ENCODE results near the gene AMN.
"Not testable (repeated sequence)": the region's sequence is repeated elsewhere in the genome, so short reads cannot be mapped to it uniquely, and the experiment has no call there.

The AMN gene

DNA sequence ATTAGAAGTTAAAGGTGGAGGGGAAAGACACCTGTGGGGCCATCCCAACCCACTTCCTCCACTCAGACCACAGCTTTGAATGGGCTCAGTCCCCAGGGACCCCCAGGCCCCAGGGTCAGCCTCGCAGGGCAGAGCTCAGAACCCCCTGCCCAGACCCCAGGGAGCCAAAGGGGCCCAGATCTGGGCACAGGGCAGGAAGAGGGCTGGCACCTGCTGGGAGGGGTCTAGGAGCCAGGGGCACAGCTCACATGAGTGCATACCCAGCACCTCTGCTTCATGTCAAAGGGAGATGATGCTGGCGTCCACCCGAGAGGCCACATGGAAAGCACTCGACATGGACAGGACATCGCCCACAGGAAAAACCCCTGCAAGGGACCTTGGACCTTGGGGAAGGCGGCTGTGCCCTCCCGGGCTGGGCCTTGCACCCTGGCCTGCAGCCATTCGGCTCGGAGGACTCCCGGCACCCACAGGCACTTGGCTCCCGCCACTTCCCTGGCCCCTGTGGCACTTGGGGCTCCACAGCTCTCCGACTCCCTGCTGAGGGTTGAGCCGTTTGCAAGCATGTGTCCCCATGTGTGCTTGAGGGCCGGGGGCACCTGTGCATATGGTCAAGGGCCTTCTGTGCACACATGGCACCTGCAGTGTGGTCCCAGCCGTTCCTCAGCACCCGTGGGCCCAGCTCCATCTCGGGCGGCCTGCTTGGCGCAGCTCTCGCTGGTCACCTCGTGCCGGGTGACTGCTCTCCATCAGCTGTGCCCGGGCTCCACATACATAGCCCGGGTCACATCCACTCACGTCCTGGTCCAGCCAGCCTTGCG, 7.8 kb upstream of the AMN start:
- no peak for DNase-seq

DNA sequence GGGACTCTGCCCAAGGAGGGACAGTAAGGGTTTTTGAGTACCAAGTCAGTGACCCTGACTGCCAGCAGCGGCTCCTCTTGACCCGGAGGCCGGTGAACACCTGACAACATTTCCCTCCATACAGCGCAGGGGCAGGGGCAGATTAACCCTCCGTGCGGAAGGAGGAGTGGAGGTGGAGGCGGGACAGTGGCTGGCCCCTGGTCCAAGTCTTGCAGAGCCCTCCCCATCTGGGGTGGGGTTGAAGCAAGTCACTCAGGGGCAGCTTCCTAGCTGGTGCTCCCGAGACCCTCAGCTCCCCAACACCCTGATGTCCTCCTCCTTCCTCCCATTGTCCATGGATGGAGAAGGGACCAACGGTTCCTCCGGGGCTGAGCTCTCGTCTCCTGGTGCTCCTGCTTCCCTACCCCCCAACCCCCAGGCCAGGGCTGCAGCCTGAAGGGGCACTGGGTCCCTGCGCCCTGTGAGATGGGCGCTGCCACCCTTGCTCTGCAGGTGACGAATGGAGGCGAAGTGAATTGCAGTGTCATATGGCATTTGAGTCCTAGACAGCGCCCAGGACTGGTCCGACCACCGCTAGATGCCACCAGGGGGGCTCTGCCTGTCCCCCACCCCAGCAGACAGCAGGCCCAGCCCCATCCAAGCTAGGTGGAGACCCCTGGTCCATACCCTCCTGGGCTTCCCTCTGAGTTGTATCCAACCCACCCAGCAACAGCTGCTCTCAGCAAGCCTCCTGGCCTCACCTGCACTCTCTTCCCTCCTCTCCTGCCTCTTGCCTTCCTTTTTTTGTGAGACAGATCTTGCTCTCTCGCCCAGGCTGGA, 7.0 kb upstream of the AMN start:
- no peak for DNase-seq

DNA sequence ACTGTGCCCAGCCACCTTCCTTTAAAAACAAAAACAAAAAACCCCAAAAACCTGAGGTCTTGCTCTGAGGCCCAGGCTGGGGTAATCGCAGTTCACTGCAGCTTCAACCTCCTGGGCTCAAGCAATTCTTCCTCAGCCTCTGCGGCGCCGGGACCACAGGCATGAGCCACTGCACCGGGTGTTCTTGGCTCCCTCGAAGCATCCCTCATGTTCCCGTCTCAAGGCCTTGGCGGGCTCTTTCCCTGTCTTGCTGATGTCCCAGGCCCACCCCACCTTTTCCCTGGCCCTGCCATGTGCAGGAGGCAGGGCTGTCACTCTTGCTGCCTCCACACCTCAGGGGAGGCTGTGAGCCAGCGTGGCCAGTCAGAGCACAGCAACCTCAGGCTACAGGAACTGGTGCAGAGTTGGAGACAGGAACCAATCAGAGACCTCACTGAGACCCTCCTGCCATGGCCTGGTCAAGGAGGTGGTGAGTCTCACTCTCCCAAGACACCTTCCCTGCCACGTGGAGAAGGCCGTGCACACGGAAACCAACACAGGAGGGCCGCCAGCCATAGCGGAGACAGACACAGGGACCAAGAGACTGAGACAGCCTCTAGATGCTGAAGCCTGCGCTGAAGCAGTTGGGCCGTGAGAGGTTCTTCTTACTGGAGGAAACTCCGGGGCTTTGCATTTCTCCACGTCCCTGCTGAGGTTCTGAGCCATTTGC, 6.0 kb upstream of the AMN start:
- no peak for DNase-seq

DNA sequence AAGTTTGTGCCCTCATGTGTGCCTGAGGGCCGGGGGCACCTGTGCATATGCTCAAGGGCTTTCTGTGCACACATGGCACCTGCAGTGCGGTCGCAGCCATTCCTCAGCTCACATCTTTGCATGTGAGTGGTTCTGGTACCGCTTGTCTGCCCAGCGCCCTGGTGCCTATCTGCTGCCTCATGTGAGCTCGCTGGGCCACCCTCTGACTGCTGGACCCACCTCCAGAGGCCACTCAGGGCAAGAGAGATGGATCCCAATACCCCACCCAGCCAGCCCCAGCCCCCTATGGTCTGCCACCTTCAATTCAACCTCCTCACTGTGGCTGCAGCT, 5.4 kb upstream of the AMN start:
- no peak for DNase-seq

DNA sequence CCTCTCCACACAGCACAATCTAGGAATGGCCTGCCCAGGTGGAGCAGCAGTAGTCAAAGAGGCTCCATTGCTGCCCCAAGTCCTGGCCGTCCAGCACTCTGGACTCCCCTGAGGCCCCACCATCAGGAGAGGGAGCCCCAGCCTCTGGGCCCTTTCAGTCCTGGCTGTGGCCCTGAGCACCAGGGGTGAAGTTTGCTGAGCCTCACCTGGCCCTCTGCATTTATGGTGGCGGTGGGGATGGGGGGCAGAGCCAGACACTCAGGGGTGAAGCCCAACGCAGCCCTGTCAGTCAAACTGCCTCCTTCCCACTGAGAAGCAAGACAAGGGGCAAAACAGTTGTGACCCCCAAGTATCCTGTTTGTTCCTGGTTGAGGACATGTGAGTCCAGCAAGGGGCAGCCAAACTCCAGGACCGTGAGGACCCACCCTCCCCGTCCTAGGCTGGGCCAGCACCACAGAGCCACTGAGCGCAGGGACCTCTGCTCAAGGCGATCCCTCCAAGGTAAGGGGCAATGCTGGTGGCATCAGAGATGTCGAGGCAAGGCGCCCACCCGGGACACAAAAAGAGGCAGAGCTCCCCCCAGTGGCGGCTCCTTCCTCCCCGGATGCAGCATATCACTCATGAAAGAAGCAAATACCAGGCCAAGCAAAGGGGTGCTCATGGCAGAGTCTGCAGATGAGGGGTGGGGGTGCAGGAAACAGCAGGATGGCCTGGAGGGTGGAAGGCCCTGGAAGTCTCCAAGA, 4.8 kb upstream of the AMN start:
- no peak for DNase-seq

DNA sequence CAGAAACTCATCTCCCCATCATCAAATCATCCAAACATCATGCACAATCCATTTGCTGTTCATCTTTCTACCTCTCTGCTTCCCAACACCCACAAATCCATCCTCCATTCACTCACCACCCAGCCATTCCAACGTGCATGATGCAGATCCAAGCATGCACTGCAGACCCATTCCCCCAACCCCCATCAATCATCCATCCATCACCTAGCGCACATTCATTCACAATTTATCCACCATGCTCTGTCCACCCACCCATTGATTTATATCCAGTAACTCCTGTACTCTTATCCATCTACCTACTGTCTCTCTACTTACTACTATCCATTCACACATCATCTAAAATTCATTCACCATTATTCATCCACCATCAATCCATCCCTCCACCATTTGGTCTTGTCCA, 4.0 kb upstream of the AMN start:
- DNase-seq = no peak

DNA sequence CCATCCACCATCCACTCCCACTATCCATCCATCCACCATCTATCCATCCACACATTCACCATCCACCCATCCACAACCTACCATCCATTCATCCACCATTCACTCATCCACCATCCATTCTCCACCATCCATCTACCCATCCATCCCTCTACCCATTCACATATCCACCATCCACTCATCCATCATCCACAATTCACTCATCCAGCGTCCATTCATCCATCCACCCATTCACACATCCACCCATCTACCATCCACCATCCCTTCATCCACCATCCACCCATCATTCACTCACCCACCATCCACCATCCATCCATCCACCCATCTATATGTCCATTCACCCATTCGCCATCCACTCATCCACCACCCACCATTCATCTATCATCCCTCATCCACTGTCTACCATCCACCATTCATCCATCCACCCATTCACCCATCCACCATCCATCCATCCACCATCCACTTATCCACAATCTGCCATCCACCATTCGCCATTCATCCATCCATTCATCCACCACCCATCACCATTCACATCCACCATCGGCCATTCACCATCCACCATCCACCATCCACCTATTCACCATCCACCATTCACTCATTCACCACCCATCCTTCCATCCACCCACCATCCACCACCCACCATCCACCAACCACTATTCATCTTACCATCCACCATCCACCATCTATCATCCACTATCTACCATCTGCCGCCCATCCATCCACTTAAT, 2.0 kb upstream of the AMN start:
- no peak for DNase-seq

DNA sequence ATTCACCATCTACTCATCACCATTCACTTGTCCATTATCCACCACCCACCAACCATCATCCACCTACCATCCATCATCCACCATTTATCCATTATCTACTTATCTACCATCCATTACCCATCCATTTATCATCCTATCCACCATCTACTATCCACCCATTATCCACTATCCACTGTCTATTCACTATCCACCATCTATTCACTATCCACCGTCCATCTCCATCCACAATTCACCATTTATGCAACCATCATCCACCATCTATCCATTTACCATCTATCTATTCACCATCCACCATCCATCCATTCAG, 1.5 kb upstream of the AMN start:
- DNase-seq = no peak

DNA sequence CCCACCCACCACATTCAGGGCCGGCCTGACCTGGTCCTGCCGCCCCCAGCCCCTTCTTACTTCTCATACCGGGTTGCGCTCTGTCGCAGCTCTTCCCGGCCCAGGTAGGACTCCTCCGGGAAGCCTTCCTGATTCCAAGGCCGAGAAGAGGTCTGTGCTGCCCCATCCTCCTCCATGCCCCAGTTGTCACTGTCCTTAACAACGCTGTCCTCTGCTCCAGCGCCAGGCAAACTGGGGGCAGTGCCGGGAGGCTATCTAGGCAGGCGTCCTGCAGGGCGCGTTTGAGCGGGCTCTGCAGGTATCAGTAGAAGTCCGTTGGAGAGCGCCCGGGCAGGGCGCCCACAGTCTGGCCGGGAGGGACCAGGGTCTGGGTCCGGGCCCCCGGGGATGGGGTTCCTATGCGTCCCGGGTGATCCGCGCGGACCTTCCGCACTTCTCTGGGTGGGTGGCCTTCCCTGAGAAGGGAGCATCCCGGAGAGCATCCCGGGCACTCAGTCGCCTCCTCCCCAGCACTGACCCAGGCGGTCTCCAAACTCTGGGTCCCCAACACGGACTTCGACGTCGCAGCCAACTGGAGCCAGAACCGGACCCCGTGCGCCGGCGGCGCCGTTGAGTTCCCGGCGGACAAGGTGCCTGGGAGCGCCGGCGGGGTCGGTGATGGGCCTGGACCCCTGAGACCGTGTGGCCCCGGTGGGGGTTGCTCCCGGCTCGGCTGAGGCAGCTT, 900 bp downstream of the AMN start:
- DNase-seq = no peak

DNA sequence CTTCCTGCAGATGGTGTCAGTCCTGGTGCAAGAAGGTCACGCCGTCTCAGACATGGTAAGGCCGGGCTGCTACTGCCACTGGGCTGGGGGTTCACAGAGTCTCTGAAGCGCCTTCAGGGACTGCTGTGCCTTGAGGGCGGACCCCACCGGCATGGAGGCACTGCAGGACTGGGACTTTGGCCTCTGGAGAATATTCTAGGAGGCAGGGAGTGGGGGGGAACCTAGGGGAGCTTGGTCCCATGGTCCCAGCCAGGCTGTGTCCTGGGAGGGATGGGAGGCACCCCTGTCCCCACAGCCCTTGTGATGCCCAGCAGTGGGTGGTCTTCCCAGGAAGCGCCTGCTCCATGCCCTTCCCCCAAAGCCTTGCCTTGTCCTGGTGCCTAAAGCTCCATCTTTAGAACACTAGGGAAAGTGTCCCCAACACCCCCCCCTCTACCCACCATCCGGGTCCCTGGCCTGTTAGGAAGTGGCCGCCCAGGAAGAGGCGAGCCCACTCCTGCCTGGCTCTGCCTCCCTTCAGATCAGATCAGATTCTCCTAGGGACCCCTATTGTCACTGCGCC, 1.5 kb downstream of the AMN start:
- DNase-seq = no peak

DNA sequence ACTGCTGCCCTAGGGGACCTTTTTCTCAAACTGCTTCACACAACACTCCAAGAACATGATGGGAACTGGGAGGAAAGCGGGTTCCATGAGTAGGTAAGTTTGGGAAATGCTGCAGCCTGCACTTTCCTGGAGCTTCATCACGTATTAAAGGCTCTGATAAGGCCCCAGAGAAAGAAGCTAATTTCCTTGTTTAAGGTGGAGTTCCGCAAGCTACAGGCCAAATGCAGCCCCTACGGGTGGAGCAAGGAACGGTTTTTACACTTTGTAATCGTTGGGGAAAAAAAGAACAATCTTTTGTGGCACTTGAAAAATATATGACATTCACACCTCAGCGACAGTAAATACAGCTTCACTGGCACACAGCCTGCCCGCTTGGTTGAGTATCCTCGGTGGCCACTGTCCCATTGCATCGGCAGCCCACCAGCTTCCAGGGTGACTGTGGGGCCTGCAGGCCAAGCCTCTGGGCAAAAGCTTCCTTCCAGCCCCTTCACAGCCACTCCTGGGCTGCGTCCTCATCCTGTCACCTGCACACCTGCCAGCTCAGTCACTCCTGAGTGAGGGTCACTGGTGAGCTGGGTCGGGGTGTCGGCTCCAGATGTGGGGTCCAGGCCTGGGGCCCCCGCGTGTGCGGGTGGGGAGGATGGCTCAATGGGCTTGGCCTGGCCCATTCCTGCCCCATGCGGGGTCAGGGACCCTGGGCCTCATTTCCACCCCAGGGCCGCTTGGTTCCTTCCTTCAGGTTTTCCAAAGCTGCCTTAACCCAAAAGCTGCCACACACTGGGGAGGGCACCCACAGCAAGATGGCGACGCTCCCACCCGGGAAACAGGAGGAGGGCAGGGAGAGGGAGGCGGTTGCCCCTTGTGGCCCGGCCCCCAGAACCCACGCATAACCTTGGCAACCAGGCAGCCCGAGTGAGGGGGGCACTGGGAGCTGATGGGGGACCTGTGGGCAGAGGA, 2.4 kb downstream of the AMN start:
- DNase-seq = no peak

DNA sequence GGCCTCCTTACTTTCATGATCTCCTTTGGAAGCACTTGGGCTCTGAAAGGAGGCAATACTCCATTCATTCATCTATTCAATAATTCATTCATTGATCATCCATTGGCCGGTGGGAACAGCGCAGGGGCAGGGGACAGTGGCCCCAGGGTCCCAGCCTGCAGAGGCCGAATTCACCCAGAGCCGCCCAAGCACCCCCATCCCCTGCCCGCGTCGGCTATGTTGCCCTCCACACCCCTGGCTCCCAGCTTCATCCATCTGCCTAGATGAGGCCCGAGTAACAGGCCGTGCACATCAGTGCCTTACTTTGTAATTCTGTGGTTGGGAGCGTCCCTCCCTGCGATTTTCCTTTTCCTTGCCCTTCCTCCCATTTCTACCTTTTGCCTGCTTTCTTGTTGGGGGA, 3.2 kb downstream of the AMN start:
- DNase-seq = no peak

DNA sequence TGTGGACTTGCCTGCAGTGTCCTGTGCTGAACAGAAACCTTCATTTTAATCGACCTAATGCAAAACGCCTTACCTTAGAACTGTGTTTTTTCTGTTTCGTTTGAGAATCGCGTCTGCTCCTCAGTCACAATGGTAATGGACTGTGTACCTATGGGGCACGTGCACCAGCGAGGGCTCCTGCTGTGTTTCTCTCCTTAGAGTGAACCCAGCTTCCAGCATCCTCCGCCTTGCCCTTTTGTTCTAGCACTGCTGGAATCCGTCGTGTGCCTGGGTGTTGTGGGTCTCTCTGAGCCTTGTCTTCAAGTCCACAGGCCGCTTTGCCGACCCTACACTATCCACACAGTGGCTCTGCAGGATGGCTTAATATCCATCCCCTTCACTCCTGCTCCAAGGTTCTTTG, 3.6 kb downstream of the AMN start:
- no peak for DNase-seq

DNA sequence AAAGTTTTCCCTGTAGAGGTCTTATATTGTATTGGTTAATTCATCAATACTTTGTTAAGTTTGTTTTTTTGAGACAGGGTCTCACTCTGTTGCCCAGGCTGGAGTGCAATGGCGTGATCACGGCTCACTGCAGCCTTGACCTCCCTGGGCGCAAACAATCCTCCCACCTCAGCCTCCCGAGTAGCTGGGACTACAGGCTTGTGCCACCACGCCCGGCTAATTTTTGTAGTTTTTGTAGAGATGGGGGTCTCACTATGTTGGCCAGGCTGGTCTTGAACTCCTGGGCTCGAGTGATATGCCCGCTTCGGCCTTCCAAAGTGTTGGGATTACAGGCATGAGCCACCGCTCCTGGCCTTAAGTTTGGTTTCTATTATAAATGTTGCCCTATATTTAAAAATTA, 4.4 kb downstream of the AMN start:
- not testable (repeated sequence) for DNase-seq

DNA sequence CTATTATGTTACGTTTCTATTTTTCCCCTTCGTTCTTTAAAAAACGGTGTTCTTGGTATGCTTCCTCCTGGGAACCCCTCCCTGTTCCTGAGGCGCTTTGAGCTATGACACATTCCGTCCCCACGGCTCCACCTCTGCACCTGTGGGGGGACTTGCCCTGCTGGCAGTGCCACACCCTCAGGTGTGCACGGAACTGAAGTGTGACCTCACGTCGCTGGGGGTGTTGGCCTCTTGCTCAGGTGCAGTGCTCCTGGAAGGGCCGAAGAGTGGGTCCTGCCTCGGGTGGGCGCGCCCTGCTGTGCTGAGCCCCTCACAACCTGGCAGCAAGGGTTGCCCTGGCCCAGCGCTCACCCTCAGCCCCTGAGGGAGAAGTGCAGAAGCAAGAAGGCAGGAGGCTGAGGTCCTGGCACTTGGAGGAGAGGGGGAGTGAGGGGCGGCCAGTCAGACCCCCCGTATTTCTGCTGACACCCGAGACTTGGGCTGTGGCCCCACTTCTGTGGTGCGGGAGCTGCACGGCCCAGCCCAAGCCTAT, 4.9 kb downstream of the AMN start:
- DNase-seq = no peak

DNA sequence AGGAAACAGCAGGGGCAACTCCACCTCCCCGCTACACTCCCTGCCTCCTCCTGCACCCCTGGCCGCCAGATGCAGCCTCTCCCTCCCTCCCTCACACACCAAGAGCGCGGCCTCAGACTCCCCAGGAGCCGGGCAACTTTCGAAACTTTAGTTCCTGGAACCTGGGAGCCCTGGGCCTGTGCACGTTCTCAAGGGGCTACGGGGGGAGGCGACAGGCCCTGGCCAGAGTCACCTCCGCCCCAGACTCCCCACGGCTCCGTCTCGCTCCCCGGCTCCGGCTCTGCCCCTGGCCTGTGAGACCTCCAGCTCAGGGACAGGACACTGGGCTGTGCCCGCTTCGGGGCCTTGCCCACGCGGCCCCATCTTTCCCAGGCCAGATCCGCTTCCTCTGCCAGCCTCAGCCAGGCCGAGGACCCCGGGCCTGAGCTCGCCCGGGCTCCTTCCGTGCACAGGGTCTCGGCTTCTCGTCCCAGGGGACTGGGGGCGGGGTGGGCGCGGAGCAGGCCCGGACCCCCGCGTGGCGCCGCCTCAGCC, 5.5 kb downstream of the AMN start:
- no peak for DNase-seq

DNA sequence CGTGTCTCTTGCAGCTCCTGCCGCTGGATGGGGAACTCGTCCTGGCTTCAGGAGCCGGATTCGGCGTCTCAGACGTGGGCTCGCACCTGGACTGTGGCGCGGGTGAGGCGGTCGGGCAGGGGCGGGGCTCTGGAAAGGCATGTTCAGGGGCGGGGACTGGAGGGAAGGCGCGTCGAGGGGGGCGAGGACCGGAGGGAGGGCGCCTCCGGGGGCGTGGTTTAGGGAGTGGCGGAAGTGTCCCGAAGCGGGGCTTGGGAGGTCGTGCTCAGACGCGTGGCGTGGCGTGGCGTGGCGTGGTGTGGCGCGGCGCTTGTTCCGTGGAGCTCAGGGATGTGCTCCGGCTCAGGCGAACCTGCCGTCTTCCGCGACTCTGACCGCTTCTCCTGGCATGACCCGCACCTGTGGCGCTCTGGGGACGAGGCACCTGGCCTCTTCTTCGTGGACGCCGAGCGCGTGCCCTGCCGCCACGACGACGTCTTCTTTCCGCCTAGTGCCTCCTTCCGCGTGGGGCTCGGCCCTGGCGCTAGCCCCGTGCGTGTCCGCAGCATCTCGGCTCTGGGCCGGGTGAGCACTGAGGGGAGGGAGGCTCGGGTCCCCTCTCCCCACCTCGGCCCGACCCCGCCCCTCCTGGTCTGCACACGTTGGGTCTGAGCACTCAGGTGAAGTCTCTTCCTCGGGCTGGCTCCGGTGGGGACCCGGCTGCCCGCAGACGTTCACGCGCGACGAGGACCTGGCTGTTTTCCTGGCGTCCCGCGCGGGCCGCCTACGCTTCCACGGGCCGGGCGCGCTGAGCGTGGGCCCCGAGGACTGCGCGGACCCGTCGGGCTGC, 6.2 kb downstream of the AMN start:
- peak; percentile 13 for DNase-seq

DNA sequence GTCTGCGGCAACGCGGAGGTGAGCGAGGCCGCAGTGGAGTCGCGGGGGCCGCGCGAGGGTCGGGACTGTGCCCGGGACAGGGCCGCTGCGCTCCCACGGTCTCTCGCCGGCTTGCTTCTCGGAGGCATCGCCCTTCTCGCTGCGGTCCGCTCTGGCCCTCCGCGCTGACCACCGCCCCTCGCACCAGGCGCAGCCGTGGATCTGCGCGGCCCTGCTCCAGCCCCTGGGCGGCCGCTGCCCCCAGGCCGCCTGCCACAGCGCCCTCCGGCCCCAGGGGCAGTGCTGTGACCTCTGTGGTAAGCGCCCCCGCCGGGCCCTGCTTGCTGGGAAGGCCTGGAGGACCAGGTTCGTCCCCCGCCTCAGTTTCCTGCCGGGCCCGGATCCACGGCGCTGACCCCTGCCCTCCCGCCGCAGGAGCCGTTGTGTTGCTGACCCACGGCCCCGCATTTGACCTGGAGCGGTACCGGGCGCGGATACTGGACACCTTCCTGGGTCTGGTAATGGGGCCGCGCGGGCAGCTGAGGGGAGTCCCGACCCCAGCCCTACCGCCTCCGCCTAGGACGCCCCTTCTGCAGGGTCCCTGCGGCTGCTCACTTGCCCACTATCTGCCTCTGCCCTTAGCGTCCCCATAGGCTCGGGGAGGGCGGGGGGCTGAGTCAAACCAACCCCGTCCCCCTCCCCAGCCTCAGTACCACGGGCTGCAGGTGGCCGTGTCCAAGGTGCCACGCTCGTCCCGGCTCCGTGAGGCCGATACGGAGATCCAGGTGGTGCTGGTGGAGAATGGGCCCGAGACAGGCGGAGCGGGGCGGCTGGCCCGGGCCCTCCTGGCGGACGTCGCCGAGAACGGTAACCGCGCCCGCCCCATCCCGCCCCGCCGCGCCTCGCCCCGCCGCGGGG, 7.0 kb downstream of the AMN start:
- DNase-seq = no peak
